H1 (cell line): ENCODE results near the gene HMCN2.

Source experiments
- GABPA ChIP-seq: IDR thresholded peaks from 2 replicates; pipeline ENCODE4 v1.6.1; 2011; ENCODE audit warnings: mild to moderate bottlenecking, low read length, moderate library complexity, borderline replicate concordance; ENCODE audit not compliant: insufficient read depth
- RAD21 ChIP-seq, 2 experiments: IDR thresholded peaks in 1 of 2; conservative IDR thresholded peaks in 1 of 2; 2 replicates each; pipeline ENCODE4 v1.6.1; 2011; ENCODE audit warnings: low read depth in 2 of 2, low read length in 2 of 2, improper control_type of control experiment in 1 of 2, inconsistent platforms in 1 of 2, mild to moderate bottlenecking in 1 of 2, moderate library complexity in 1 of 2
- TAF1 ChIP-seq: IDR thresholded peaks from 2 replicates; pipeline ENCODE4 v1.6.1; 2011; ENCODE audit warnings: mild to moderate bottlenecking, low read depth, low read length
- TF ChIP-seq, protein P1 (sequence below), 3 experiments: IDR thresholded peaks; 1 replicate in 2 of 3; 2 replicates in 1 of 3; pipeline versions ENCODE4 v1.5.1 to v1.6.1; 2011; ENCODE audit warnings: low read length in 3 of 3, mild to moderate bottlenecking in 3 of 3, inconsistent platforms in 2 of 3, low read depth in 1 of 3, moderate library complexity in 1 of 3; ENCODE audit not compliant: insufficient read depth in 1 of 3; ENCODE audit errors: control extremely low read depth in 1 of 3
- TF ChIP-seq, protein P2 (sequence below): IDR thresholded peaks from 2 replicates; pipeline ENCODE4 v1.6.1; 2012; ENCODE audit warnings: low read length, inconsistent platforms

DNA sequence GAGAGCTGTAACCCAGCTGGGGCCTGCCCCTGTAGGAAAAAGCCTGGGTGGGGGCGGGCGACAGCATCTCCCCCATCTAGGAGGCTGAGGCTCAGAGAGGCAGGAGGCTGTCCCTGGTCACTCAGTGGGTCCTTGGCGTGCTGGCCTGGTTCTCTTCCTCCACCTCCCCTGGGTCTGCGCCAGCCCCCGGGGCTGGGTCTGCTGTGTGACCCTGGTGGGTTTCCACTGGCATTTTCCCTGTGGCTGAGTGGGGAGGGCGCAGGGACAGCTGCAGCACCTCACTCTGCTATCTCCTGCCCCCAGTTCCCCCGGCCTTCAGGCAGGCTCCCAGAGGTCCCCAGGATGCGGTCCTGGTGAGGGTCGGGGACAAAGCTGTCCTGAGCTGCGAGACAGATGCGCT, 119.7 kb downstream of the HMCN2 start:
- TF ChIP-seq, protein P1, sequence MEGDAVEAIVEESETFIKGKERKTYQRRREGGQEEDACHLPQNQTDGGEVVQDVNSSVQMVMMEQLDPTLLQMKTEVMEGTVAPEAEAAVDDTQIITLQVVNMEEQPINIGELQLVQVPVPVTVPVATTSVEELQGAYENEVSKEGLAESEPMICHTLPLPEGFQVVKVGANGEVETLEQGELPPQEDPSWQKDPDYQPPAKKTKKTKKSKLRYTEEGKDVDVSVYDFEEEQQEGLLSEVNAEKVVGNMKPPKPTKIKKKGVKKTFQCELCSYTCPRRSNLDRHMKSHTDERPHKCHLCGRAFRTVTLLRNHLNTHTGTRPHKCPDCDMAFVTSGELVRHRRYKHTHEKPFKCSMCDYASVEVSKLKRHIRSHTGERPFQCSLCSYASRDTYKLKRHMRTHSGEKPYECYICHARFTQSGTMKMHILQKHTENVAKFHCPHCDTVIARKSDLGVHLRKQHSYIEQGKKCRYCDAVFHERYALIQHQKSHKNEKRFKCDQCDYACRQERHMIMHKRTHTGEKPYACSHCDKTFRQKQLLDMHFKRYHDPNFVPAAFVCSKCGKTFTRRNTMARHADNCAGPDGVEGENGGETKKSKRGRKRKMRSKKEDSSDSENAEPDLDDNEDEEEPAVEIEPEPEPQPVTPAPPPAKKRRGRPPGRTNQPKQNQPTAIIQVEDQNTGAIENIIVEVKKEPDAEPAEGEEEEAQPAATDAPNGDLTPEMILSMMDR (IDR thresholded peaks at IDR 0.05; ENCODE audit: control extremely low read depth in 1 of 3, insufficient read depth in 1 of 3, low read depth in 1 of 3, low read length in 3 of 3): no peak
- TF ChIP-seq RAD21 (IDR thresholded peaks at IDR 0.05 in 1 of 2, conservative IDR thresholded peaks at IDR 0.05 in 1 of 2; ENCODE audit: low read depth in 2 of 2, low read length in 2 of 2) (no peak), TAF1 (no peak), GABPA (no peak)
- TF ChIP-seq, protein P2, sequence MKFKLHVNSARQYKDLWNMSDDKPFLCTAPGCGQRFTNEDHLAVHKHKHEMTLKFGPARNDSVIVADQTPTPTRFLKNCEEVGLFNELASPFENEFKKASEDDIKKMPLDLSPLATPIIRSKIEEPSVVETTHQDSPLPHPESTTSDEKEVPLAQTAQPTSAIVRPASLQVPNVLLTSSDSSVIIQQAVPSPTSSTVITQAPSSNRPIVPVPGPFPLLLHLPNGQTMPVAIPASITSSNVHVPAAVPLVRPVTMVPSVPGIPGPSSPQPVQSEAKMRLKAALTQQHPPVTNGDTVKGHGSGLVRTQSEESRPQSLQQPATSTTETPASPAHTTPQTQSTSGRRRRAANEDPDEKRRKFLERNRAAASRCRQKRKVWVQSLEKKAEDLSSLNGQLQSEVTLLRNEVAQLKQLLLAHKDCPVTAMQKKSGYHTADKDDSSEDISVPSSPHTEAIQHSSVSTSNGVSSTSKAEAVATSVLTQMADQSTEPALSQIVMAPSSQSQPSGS: no peak
